ENCODE measurements around the gene PRKCZ. TPM values are rescaled to one million over a fixed set of nuclear protein-coding genes. Genes with fewer than 3 reads are reported as not detected.

PRKCZ gene
- total RNA-seq, 1 donor = 0.72 TPM

GRCh38 chr1:2070016-2070415, 19.8 kb downstream of the PRKCZ start:
- no peak for TF ChIP-seq CTCF (IDR thresholded peaks at IDR 0.05; ENCODE audit: extremely low read depth, low read depth, low read length)
- H3K27ac ChIP-seq (ENCODE audit: low read depth, low read length) = no peak overlapping the region
- no peaks in the 10 kb centered on the region for H3K79me2 ChIP-seq (ENCODE audit: insufficient read depth, low read length)
- no peaks in the 10 kb centered on the region for H3K9me3 ChIP-seq (ENCODE audit: low read depth, low read length)
- no peaks in the 10 kb centered on the region for H3K36me3 ChIP-seq (ENCODE audit: insufficient read depth, low read length)
- no peak for DNase-seq (ENCODE audit: insufficient read length, low spot score, missing footprints)
- no peak overlapping the region for H3K4me3 ChIP-seq (ENCODE audit: insufficient read depth, low read length)
- no peaks in the 10 kb centered on the region for H4K20me1 ChIP-seq (ENCODE audit: insufficient read depth, low read length)
- no peak overlapping the region for H2AFZ ChIP-seq (ENCODE audit: low read length)
- H3K27me3 ChIP-seq (ENCODE audit: insufficient read depth, low read length) = peaks cover 7% of the 10 kb centered on the region
- H3K4me2 ChIP-seq (ENCODE audit: insufficient read depth, low read length) = no peak overlapping the region
- no peaks in the 10 kb centered on the region for H3K4me1 ChIP-seq (ENCODE audit: insufficient read depth, low read length)

GRCh38 chr1:2070800-2071530, 20.8 kb downstream of the PRKCZ start:
- Histone ChIP-seq H3K4me2 (ENCODE audit: insufficient read depth, low read length) (no peak overlapping the region), H3K27me3 (ENCODE audit: insufficient read depth, low read length) (peaks cover 7% of the 10 kb centered on the region), H3K9me3 (ENCODE audit: low read depth, low read length) (no peaks in the 10 kb centered on the region), H3K4me1 (ENCODE audit: insufficient read depth, low read length) (no peaks in the 10 kb centered on the region), H3K27ac (ENCODE audit: low read depth, low read length) (no peak overlapping the region), H2AFZ (ENCODE audit: low read length) (no peak overlapping the region), H3K79me2 (ENCODE audit: insufficient read depth, low read length) (no peaks in the 10 kb centered on the region), H4K20me1 (ENCODE audit: insufficient read depth, low read length) (no peaks in the 10 kb centered on the region), H3K4me3 (ENCODE audit: insufficient read depth, low read length) (no peak overlapping the region), H3K36me3 (ENCODE audit: insufficient read depth, low read length) (no peaks in the 10 kb centered on the region)
- no peak for TF ChIP-seq CTCF (IDR thresholded peaks at IDR 0.05; ENCODE audit: extremely low read depth, low read depth, low read length)
- DNase-seq (ENCODE audit: insufficient read length, low spot score, missing footprints) = no peak

GRCh38 chr1:2072109-2072806, 22.0 kb downstream of the PRKCZ start:
- Histone ChIP-seq H3K27me3 (ENCODE audit: insufficient read depth, low read length) (peaks cover 7% of the 10 kb centered on the region), H3K36me3 (ENCODE audit: insufficient read depth, low read length) (no peaks in the 10 kb centered on the region), H4K20me1 (ENCODE audit: insufficient read depth, low read length) (no peaks in the 10 kb centered on the region), H3K79me2 (ENCODE audit: insufficient read depth, low read length) (no peaks in the 10 kb centered on the region), H3K4me3 (ENCODE audit: insufficient read depth, low read length) (no peak overlapping the region), H3K4me2 (ENCODE audit: insufficient read depth, low read length) (peak overlapping the region; percentile 16), H3K4me1 (ENCODE audit: insufficient read depth, low read length) (no peaks in the 10 kb centered on the region), H2AFZ (ENCODE audit: low read length) (no peak overlapping the region), H3K27ac (ENCODE audit: low read depth, low read length) (no peak overlapping the region), H3K9me3 (ENCODE audit: low read depth, low read length) (no peaks in the 10 kb centered on the region)
- TF ChIP-seq CTCF (IDR thresholded peaks at IDR 0.05; ENCODE audit: extremely low read depth, low read depth, low read length) = no peak
- DNase-seq (ENCODE audit: insufficient read length, low spot score, missing footprints) = no peak

- H4K20me1 ChIP-seq (ENCODE audit: insufficient read depth, low read length) = no peaks in the 10 kb centered on the region
- no peak overlapping the region for H3K27ac ChIP-seq (ENCODE audit: low read depth, low read length)
- H2AFZ ChIP-seq (ENCODE audit: low read length) = no peak overlapping the region
- H3K9me3 ChIP-seq (ENCODE audit: low read depth, low read length) = peaks cover under 1% of the 10 kb centered on the region
- no peaks in the 10 kb centered on the region for H3K79me2 ChIP-seq (ENCODE audit: insufficient read depth, low read length)
- H3K4me3 ChIP-seq (ENCODE audit: insufficient read depth, low read length) = no peak overlapping the region
- no peaks in the 10 kb centered on the region for H3K4me1 ChIP-seq (ENCODE audit: insufficient read depth, low read length)
- DNase-seq (ENCODE audit: insufficient read length, low spot score, missing footprints) = no peak
- H3K27me3 ChIP-seq (ENCODE audit: insufficient read depth, low read length) = peaks cover 7% of the 10 kb centered on the region
- H3K36me3 ChIP-seq (ENCODE audit: insufficient read depth, low read length) = no peaks in the 10 kb centered on the region
- no peak for TF ChIP-seq CTCF (IDR thresholded peaks at IDR 0.05; ENCODE audit: extremely low read depth, low read depth, low read length)
- no peak overlapping the region for H3K4me2 ChIP-seq (ENCODE audit: insufficient read depth, low read length)
Measured at GRCh38 chr1:2072891-2073290, 22.7 kb downstream of the PRKCZ start.

Data from osteoblast (primary cell).